Measurements from ENCODE around the gene MGAT4B. TPM values are rescaled to one million over a fixed set of nuclear protein-coding genes. Genes with fewer than 3 reads are reported as not detected.
A peak's percentile ranks its signal among the peaks of the same experiment; 100 is the strongest.

Gene MGAT4B
- total RNA-seq, 1 experiment from 2014 or later, result 217 TPM

DNA sequence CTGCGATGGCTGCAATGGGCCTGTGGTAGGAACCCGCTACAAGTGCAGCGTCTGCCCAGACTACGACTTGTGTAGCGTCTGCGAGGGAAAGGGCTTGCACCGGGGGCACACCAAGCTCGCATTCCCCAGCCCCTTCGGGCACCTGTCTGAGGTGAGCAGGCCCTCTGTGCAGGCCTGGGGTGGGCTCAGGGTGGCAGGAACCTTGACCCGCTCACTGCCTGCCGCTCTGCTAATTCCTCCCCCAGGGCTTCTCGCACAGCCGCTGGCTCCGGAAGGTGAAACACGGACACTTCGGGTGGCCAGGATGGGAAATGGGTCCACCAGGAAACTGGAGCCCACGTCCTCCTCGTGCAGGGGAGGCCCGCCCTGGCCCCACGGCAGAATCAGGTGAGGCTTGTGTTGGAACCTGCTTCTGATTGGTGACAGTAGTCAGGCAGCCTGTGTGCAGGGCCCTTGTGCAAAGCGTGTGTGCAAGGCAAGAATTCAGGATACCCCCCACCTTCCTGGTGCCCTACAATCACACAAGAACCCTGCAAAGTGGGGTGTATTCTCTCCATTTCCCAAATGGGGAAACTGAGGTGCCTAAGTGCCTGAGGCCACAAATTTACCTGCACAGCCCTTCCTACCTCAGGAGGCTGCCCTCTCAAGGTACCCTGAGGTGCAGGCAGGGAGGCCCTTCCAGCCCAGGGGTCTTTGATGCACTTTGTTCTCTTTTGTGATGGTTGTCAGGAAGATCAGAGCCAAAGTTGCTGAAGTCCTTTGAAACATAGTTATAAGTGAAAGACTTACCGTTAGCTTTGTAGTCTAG, 17.5 kb upstream of the MGAT4B start:
- Mint-ChIP-seq H3K27ac (ENCODE audit: unreplicated experiment) (peak overlapping the region; percentile 92), H3K27me3 (ENCODE audit: insufficient read depth, unreplicated experiment) (no peaks in the 10 kb centered on the region), H3K4me3 (ENCODE audit: unreplicated experiment) (peak overlapping the region; percentile 62), H3K4me1 (ENCODE audit: low read depth, unreplicated experiment) (peaks cover 27% of the 10 kb centered on the region), H3K9me3 (ENCODE audit: unreplicated experiment) (no peaks in the 10 kb centered on the region), H3K36me3 (ENCODE audit: insufficient read depth, unreplicated experiment) (peaks cover 100% of the 10 kb centered on the region)
- intact Hi-C loops (cut with micrococcal nuclease; ENCODE audit: unreplicated experiment), result no loop called here
- TF ChIP-seq, protein P1, sequence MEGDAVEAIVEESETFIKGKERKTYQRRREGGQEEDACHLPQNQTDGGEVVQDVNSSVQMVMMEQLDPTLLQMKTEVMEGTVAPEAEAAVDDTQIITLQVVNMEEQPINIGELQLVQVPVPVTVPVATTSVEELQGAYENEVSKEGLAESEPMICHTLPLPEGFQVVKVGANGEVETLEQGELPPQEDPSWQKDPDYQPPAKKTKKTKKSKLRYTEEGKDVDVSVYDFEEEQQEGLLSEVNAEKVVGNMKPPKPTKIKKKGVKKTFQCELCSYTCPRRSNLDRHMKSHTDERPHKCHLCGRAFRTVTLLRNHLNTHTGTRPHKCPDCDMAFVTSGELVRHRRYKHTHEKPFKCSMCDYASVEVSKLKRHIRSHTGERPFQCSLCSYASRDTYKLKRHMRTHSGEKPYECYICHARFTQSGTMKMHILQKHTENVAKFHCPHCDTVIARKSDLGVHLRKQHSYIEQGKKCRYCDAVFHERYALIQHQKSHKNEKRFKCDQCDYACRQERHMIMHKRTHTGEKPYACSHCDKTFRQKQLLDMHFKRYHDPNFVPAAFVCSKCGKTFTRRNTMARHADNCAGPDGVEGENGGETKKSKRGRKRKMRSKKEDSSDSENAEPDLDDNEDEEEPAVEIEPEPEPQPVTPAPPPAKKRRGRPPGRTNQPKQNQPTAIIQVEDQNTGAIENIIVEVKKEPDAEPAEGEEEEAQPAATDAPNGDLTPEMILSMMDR (IDR thresholded peaks at IDR 0.05; ENCODE audit: insufficient read depth in 1 of 2, low read depth in 1 of 2, low read length in 1 of 2, severe bottlenecking in 1 of 2, unreplicated experiment in 1 of 2), result peak in 1 of 2 experiments; percentile 4
- H3K36me3 ChIP-seq (ENCODE audit: control insufficient read depth, insufficient read depth, low read length), result peaks cover 19% of the 10 kb centered on the region
- peaks cover 47% of the 10 kb centered on the region for H3K4me1 ChIP-seq
- no peak for DNase-seq
- no TSS peak for BruUV-seq (replicated peaks)
- H3K27me3 ChIP-seq (replicated peaks; ENCODE audit: control insufficient read depth, insufficient read depth, low read length), result no peaks in the 10 kb centered on the region
- CTCF ChIA-PET, result no interaction called here
- H3K4me3 ChIP-seq (ENCODE audit: low read depth, low read length), result no peak overlapping the region
- no peaks in the 10 kb centered on the region for H3K9me3 ChIP-seq
- POLR2A ChIA-PET, result no interaction called here

DNA sequence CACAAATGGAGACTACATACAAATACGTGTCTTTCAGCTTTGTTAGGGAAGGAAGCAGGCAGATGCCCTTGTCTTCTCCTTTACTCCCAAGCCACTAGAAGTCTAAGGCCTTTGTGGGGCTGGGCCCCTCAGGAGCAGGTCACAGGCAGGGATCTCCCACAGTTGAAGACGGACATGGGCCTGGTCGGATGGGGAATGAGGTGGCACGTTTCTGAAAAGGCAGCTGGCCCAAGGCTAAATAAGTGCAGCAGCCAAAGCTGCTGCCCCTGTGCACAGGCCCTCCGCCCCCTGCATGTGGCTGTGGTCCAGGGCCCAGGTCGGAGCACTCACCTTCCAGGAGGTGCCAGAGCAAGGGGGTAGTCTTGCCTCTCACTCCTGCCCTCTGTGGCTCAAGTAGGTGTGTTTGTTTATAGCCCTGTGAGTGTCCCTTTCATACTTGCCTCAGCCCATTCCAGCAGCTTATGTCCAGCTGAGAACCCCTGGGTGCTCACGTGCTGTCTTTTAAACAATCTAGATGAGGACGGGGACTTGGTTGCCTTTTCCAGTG, 15.9 kb upstream of the MGAT4B start:
- TF ChIP-seq, protein P1 (IDR thresholded peaks at IDR 0.05; ENCODE audit: insufficient read depth in 1 of 2, low read depth in 1 of 2, low read length in 1 of 2, severe bottlenecking in 1 of 2, unreplicated experiment in 1 of 2), result no peak
- Histone ChIP-seq H3K36me3 (ENCODE audit: control insufficient read depth, insufficient read depth, low read length) (peaks cover 17% of the 10 kb centered on the region), H3K4me1 (peaks cover 57% of the 10 kb centered on the region), H3K9me3 (no peaks in the 10 kb centered on the region), H3K4me3 (ENCODE audit: low read depth, low read length) (peak overlapping the region; percentile 97), H3K27me3 (replicated peaks; ENCODE audit: control insufficient read depth, insufficient read depth, low read length) (no peaks in the 10 kb centered on the region)
- intact Hi-C loops (cut with micrococcal nuclease; ENCODE audit: unreplicated experiment), result no loop called here
- Mint-ChIP-seq H3K27me3 (ENCODE audit: insufficient read depth, unreplicated experiment) (no peaks in the 10 kb centered on the region), H3K27ac (ENCODE audit: unreplicated experiment) (peak overlapping the region; percentile 89), H3K9me3 (ENCODE audit: unreplicated experiment) (no peaks in the 10 kb centered on the region), H3K36me3 (ENCODE audit: insufficient read depth, unreplicated experiment) (peaks cover 99% of the 10 kb centered on the region), H3K4me1 (ENCODE audit: low read depth, unreplicated experiment) (peaks cover 37% of the 10 kb centered on the region), H3K4me3 (ENCODE audit: unreplicated experiment) (peak overlapping the region; percentile 88)
- POLR2A ChIA-PET, result interaction anchor here (0.6 kb wide), 2 partner anchors 12 to 73 kb away, joined by 4 to 8 read pairs; no protein-coding TSS in a partner anchor
- no peak for DNase-seq
- BruUV-seq (replicated peaks), result no TSS peak
- CTCF ChIA-PET, result no interaction called here

- Mint-ChIP-seq H3K27me3 (ENCODE audit: insufficient read depth, unreplicated experiment) (no peaks in the 10 kb centered on the region), H3K4me1 (ENCODE audit: low read depth, unreplicated experiment) (peaks cover 37% of the 10 kb centered on the region), H3K27ac (ENCODE audit: unreplicated experiment) (peak overlapping the region; percentile 89), H3K4me3 (ENCODE audit: unreplicated experiment) (peak overlapping the region; percentile 88), H3K36me3 (ENCODE audit: insufficient read depth, unreplicated experiment) (peaks cover 95% of the 10 kb centered on the region), H3K9me3 (ENCODE audit: unreplicated experiment) (no peaks in the 10 kb centered on the region)
- POLR2A ChIA-PET, result interaction anchor here (0.6 kb wide), 1 partner anchor 72 kb away, joined by 4 read pairs; no protein-coding TSS in a partner anchor
- peaks cover 59% of the 10 kb centered on the region for H3K4me1 ChIP-seq
- H3K9me3 ChIP-seq, result no peaks in the 10 kb centered on the region
- no peak for DNase-seq
- TF ChIP-seq, protein P1 (IDR thresholded peaks at IDR 0.05; ENCODE audit: insufficient read depth in 1 of 2, low read depth in 1 of 2, low read length in 1 of 2, severe bottlenecking in 1 of 2, unreplicated experiment in 1 of 2), result no peak
- CTCF ChIA-PET, result no interaction called here
- H3K36me3 ChIP-seq (ENCODE audit: control insufficient read depth, insufficient read depth, low read length), result peaks cover 16% of the 10 kb centered on the region
- TSS peak; percentile 56 for BruUV-seq (replicated peaks)
- intact Hi-C loops (cut with micrococcal nuclease; ENCODE audit: unreplicated experiment), result no loop called here
- H3K27me3 ChIP-seq (replicated peaks; ENCODE audit: control insufficient read depth, insufficient read depth, low read length), result no peaks in the 10 kb centered on the region
- peak overlapping the region; percentile 97 for H3K4me3 ChIP-seq (ENCODE audit: low read depth, low read length)
Measured at GRCh38 chr5:179822059-179822432, 15.4 kb upstream of the MGAT4B start.
